Measurements from ENCODE around the gene SYVN1.

The SYVN1 gene

DNA sequence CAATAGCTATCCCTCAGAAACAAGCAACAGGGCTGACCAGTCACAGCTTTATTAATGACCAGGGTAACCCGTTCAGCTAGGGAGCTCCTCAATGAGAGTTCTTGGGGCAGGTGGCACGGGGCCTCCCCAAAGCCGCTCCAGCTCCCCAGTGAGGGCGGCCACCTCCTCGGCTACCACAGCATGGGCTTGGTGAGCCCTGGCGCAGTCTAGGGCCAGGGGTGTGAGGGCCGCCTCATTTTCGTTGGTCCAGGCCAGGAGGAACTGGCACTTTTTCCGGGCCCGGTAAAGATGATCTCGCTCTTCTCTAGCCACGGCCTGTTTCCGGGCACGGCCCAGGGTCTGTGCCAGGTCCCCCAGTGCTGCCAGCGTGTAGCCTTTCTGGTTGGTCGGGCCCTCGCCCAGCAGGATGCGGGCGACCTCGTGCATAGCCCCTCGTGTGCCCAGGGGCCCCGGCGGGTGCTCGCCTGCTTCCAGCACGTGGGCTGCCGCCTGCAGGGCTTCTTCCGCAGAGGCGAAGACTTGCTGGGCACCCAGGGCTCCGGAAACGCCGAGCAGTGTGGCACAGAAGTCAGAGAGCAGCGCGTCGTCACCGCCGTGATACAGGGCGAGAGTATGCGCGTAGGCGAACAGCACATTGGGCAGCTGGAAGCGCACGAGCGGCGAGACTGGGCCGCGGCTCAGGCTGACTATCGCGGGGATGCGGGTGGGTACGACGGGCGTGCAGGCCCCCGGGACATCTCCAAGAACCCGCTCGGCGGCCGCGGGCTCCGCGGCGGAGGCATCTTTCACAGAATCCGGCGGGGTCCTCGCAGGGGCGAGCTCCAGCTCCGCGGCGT is 17.7 kb downstream of the SYVN1 start:
- H2BK12ac ChIP-seq (ENCODE audit: low read length in 2 of 2) = no peak overlapping the region
- DNase-seq = peak; percentile 64
- H3K4me3 ChIP-seq (ENCODE audit: insufficient read depth in 1 of 2, low read depth in 1 of 2, low read length in 2 of 2) = peak overlapping the region; percentile 86 to 96
- H3K4ac ChIP-seq (ENCODE audit: low read depth in 1 of 2, low read length in 2 of 2) = peak overlapping the region; percentile 81 to 83
- peak overlapping the region; percentile 16 for H2AK5ac ChIP-seq (ENCODE audit: low read length, severe bottlenecking)
- WGBS = 36% methylated on average over 68 of the region's 68 CpGs
- H3K9ac ChIP-seq (ENCODE audit: low read length) = peak overlapping the region; percentile 98
- peak overlapping the region; percentile 79 for H3K4me2 ChIP-seq (ENCODE audit: low read length, poor library complexity, severe bottlenecking)
- H3K79me1 ChIP-seq (replicated peaks; ENCODE audit: low read length, poor library complexity, severe bottlenecking) = peaks cover 27% of the 10 kb centered on the region
- no peak overlapping the region for H2AFZ ChIP-seq (ENCODE audit: low read depth, low read length)
- peak overlapping the region; percentile 6 for H3K27ac ChIP-seq (ENCODE audit: low read length, poor library complexity, severe bottlenecking)
- H2BK15ac ChIP-seq (ENCODE audit: low read depth, poor library complexity, severe bottlenecking) = no peak overlapping the region
- H2BK120ac ChIP-seq (ENCODE audit: low read depth, low read length) = no peak overlapping the region
- peak overlapping the region; percentile 35 for H2BK5ac ChIP-seq (ENCODE audit: low read depth, low read length, poor library complexity, severe bottlenecking)
- peak overlapping the region; percentile 89 for H4K8ac ChIP-seq (ENCODE audit: low read length)
- peaks cover 41% of the 10 kb centered on the region for H3K4me1 ChIP-seq (ENCODE audit: control insufficient read depth, insufficient read depth, low read depth, low read length)
- peak overlapping the region; percentile 83 for H4K91ac ChIP-seq (ENCODE audit: low read length)
- H3K23ac ChIP-seq (ENCODE audit: low read length in 2 of 2) = no peak overlapping the region
- H3K36me3 ChIP-seq (ENCODE audit: control insufficient read depth in 1 of 2, insufficient read depth in 2 of 2, low read depth in 1 of 2, low read length in 2 of 2) = peaks cover 50 to 53% of the 10 kb centered on the region in 2 experiments
- H3K27me3 ChIP-seq (ENCODE audit: control insufficient read depth in 1 of 2, insufficient read depth in 1 of 2, low read length in 2 of 2) = no peaks in the 10 kb centered on the region
- H3K9me3 ChIP-seq (ENCODE audit: control insufficient read depth, low read length) = no peaks in the 10 kb centered on the region
- H3K14ac ChIP-seq (ENCODE audit: low read length in 2 of 2) = no peak overlapping the region
- H3K18ac ChIP-seq (ENCODE audit: low read depth in 1 of 2, low read length in 2 of 2) = peak overlapping the region in 1 of 2 experiments; percentile 41

DNA sequence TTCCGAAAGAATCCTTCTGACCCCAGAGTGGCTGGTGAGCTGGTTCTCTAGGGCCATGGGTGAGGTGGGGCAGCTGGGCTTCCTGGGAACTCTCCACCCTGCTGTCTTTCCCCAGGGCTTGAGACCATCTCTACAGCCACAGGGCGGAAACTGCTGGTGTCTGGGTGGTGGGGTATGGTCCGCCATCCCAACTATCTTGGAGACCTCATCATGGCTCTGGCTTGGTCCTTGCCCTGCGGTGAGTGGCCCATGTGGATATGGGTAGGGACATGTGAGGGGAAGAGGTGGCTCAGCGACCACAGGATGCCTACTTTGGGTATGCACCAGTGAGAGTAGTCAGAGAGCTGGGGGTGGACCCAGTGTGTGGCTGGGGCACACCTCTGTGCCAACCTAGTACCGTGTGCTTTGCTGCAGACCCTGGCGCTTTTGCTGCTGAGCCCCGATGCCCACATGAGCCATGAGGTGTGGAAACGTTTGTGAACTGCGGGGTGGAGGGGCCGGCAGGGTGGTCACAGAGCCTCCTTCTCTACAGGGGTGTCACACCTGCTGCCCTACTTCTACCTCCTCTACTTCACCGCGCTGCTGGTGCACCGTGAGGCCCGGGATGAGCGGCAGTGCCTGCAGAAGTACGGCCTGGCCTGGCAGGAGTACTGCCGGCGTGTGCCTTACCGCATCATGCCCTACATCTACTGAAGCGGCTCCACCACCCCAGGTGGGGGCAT is 18.8 kb downstream of the SYVN1 start:
- Histone ChIP-seq H3K27me3 (ENCODE audit: control insufficient read depth in 1 of 2, insufficient read depth in 1 of 2, low read length in 2 of 2) (no peaks in the 10 kb centered on the region), H2AK5ac (ENCODE audit: low read length, severe bottlenecking) (no peak overlapping the region), H3K36me3 (ENCODE audit: control insufficient read depth in 1 of 2, insufficient read depth in 2 of 2, low read depth in 1 of 2, low read length in 2 of 2) (peaks cover 43 to 55% of the 10 kb centered on the region in 2 experiments)

GRCh38 chr11:65114538-65115171 is 19.7 kb downstream of the SYVN1 start:
- no peak overlapping the region for H3K27ac ChIP-seq (ENCODE audit: low read length, poor library complexity, severe bottlenecking)
- no peak overlapping the region for H3K18ac ChIP-seq (ENCODE audit: low read depth in 1 of 2, low read length in 2 of 2)
- no peak overlapping the region for H2AFZ ChIP-seq (ENCODE audit: low read depth, low read length)
- H2BK5ac ChIP-seq (ENCODE audit: low read depth, low read length, poor library complexity, severe bottlenecking) = no peak overlapping the region
- no peaks in the 10 kb centered on the region for H3K27me3 ChIP-seq (ENCODE audit: control insufficient read depth in 1 of 2, insufficient read depth in 1 of 2, low read length in 2 of 2)
- 94% methylated on average over 11 of the region's 11 CpGs for WGBS
- no peak overlapping the region for H2BK120ac ChIP-seq (ENCODE audit: low read depth, low read length)
- no peak overlapping the region for H3K4me3 ChIP-seq (ENCODE audit: insufficient read depth in 1 of 2, low read depth in 1 of 2, low read length in 2 of 2)
- peak overlapping the region; percentile 7 for H3K9ac ChIP-seq (ENCODE audit: low read length)
- H3K9me3 ChIP-seq (ENCODE audit: control insufficient read depth, low read length) = no peaks in the 10 kb centered on the region
- peaks cover 46% of the 10 kb centered on the region for H3K4me1 ChIP-seq (ENCODE audit: control insufficient read depth, insufficient read depth, low read depth, low read length)
- DNase-seq = no peak
- no peak overlapping the region for H3K4ac ChIP-seq (ENCODE audit: low read depth in 1 of 2, low read length in 2 of 2)
- peaks cover 40 to 51% of the 10 kb centered on the region in 2 experiments for H3K36me3 ChIP-seq (ENCODE audit: control insufficient read depth in 1 of 2, insufficient read depth in 2 of 2, low read depth in 1 of 2, low read length in 2 of 2)
- peaks cover 23% of the 10 kb centered on the region for H3K79me1 ChIP-seq (replicated peaks; ENCODE audit: low read length, poor library complexity, severe bottlenecking)
- H3K14ac ChIP-seq (ENCODE audit: low read length in 2 of 2) = no peak overlapping the region
- no peak overlapping the region for H4K91ac ChIP-seq (ENCODE audit: low read length)
- no peak overlapping the region for H3K4me2 ChIP-seq (ENCODE audit: low read length, poor library complexity, severe bottlenecking)
- no peak overlapping the region for H2AK5ac ChIP-seq (ENCODE audit: low read length, severe bottlenecking)
- H2BK15ac ChIP-seq (ENCODE audit: low read depth, poor library complexity, severe bottlenecking) = no peak overlapping the region
- H2BK12ac ChIP-seq (ENCODE audit: low read length in 2 of 2) = no peak overlapping the region
- no peak overlapping the region for H3K23ac ChIP-seq (ENCODE audit: low read length in 2 of 2)
- H4K8ac ChIP-seq (ENCODE audit: low read length) = no peak overlapping the region

More for the DNA sequence above, 18.8 kb downstream of the SYVN1 start:
- no peak for DNase-seq
- Histone ChIP-seq H3K23ac (ENCODE audit: low read length in 2 of 2) (no peak overlapping the region), H2BK120ac (ENCODE audit: low read depth, low read length) (no peak overlapping the region), H3K9ac (ENCODE audit: low read length) (peak overlapping the region; percentile 98), H4K91ac (ENCODE audit: low read length) (no peak overlapping the region), H2BK12ac (ENCODE audit: low read length in 2 of 2) (no peak overlapping the region), H3K4me3 (ENCODE audit: insufficient read depth in 1 of 2, low read depth in 1 of 2, low read length in 2 of 2) (no peak overlapping the region), H4K8ac (ENCODE audit: low read length) (no peak overlapping the region), H3K18ac (ENCODE audit: low read depth in 1 of 2, low read length in 2 of 2) (no peak overlapping the region), H3K27ac (ENCODE audit: low read length, poor library complexity, severe bottlenecking) (no peak overlapping the region), H2AFZ (ENCODE audit: low read depth, low read length) (no peak overlapping the region), H3K14ac (ENCODE audit: low read length in 2 of 2) (no peak overlapping the region), H3K4ac (ENCODE audit: low read depth in 1 of 2, low read length in 2 of 2) (no peak overlapping the region), H2BK15ac (ENCODE audit: low read depth, poor library complexity, severe bottlenecking) (no peak overlapping the region), H2BK5ac (ENCODE audit: low read depth, low read length, poor library complexity, severe bottlenecking) (no peak overlapping the region), H3K4me1 (ENCODE audit: control insufficient read depth, insufficient read depth, low read depth, low read length) (peaks cover 44% of the 10 kb centered on the region), H3K4me2 (ENCODE audit: low read length, poor library complexity, severe bottlenecking) (no peak overlapping the region), H3K79me1 (replicated peaks; ENCODE audit: low read length, poor library complexity, severe bottlenecking) (peaks cover 25% of the 10 kb centered on the region), H3K9me3 (ENCODE audit: control insufficient read depth, low read length) (no peaks in the 10 kb centered on the region)
- 97% methylated on average over 19 of the region's 21 CpGs for WGBS

DNA sequence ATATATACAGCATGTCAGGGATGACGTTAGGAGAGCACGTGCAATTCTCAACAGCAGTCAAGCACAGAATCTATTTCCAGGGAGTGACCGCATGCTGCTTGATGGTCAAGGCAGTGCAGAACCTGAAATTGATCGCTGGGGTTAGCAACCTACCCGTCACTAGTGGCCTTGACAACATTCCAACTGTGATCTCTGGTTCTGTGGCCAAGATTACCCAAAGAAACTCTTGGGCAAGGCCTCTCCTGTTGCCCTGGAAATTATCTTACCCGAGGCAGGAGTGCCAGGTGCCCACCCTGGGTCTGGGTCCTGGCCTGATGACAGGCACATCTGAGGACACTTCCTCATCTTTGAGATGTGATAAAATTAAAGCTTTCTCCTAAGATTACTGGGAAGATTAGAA is 20.5 kb downstream of the SYVN1 start:
- peak overlapping the region; percentile 92 for H3K4me2 ChIP-seq (ENCODE audit: low read length, poor library complexity, severe bottlenecking)
- no peak overlapping the region for H3K4ac ChIP-seq (ENCODE audit: low read depth in 1 of 2, low read length in 2 of 2)
- H3K14ac ChIP-seq (ENCODE audit: low read length in 2 of 2) = no peak overlapping the region
- 93% methylated on average over 6 of the region's 6 CpGs for WGBS
- H2BK120ac ChIP-seq (ENCODE audit: low read depth, low read length) = no peak overlapping the region
- H3K79me1 ChIP-seq (replicated peaks; ENCODE audit: low read length, poor library complexity, severe bottlenecking) = peaks cover 25% of the 10 kb centered on the region
- no peak overlapping the region for H3K23ac ChIP-seq (ENCODE audit: low read length in 2 of 2)
- H3K27ac ChIP-seq (ENCODE audit: low read length, poor library complexity, severe bottlenecking) = no peak overlapping the region
- no peak overlapping the region for H2AFZ ChIP-seq (ENCODE audit: low read depth, low read length)
- H3K4me1 ChIP-seq (ENCODE audit: control insufficient read depth, insufficient read depth, low read depth, low read length) = peaks cover 46% of the 10 kb centered on the region
- H3K4me3 ChIP-seq (ENCODE audit: insufficient read depth in 1 of 2, low read depth in 1 of 2, low read length in 2 of 2) = no peak overlapping the region
- H3K18ac ChIP-seq (ENCODE audit: low read depth in 1 of 2, low read length in 2 of 2) = no peak overlapping the region
- no peak overlapping the region for H2BK15ac ChIP-seq (ENCODE audit: low read depth, poor library complexity, severe bottlenecking)
- no peak overlapping the region for H2BK12ac ChIP-seq (ENCODE audit: low read length in 2 of 2)
- H3K9me3 ChIP-seq (ENCODE audit: control insufficient read depth, low read length) = no peaks in the 10 kb centered on the region
- no peak overlapping the region for H4K91ac ChIP-seq (ENCODE audit: low read length)
- DNase-seq = no peak
- H3K9ac ChIP-seq (ENCODE audit: low read length) = peak overlapping the region; percentile 77
- H3K27me3 ChIP-seq (ENCODE audit: control insufficient read depth in 1 of 2, insufficient read depth in 1 of 2, low read length in 2 of 2) = no peaks in the 10 kb centered on the region
- no peak overlapping the region for H2AK5ac ChIP-seq (ENCODE audit: low read length, severe bottlenecking)
- no peak overlapping the region for H2BK5ac ChIP-seq (ENCODE audit: low read depth, low read length, poor library complexity, severe bottlenecking)
- no peak overlapping the region for H4K8ac ChIP-seq (ENCODE audit: low read length)
- H3K36me3 ChIP-seq (ENCODE audit: control insufficient read depth in 1 of 2, insufficient read depth in 2 of 2, low read depth in 1 of 2, low read length in 2 of 2) = peaks cover 40 to 54% of the 10 kb centered on the region in 2 experiments
